ENCODE results near the gene ABHD3.

DNA sequence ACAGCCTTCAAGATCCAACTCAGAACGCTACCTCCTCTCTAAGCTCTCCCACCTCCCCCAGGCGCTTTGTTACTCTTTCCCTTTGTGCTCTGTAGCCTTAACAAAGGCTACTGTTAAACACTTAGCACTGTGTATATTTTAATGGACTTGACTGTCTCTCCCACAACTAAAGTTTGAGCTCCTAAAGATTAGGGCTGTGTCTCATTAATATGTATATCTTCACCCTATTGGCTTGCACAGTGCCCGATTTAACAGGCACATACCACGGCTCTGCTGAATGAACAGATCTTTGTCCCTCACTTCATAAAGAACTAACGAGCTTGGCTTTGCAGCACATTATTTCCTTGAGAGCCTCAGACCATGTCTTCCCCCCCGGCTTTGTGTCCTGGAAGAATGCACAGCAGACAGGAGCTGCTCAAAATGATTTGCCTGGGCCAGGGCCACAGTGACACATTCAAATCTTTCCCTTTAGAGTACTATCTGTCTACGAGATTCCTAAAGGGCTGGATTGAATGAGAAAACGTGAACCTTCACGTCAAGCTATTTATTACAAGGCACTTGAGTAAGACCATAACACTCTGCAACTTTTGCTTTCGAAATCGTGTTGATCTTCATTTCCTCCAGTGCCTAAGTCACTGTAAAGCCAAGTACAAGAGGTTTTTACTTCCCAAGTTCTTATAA lies 22.1 kb downstream of the ABHD3 start:
- TF ChIP-seq CTCF (IDR thresholded peaks at IDR 0.05; ENCODE audit: poor library complexity, severe bottlenecking) (no peak), POLR2AphosphoS5 (IDR thresholded peaks at IDR 0.05) (no peak), EZH2 (IDR thresholded peaks at IDR 0.05; ENCODE audit: borderline replicate concordance, insufficient read depth, low read length, poor library complexity, severe bottlenecking) (no peak), SMC3 (conservative IDR thresholded peaks at IDR 0.05; ENCODE audit: poor library complexity) (no peak), EP300 (conservative IDR thresholded peaks at IDR 0.05; ENCODE audit: poor library complexity, severe bottlenecking) (no peak), TAF1 (IDR thresholded peaks at IDR 0.05; ENCODE audit: low read depth) (no peak), MXI1 (conservative IDR thresholded peaks at IDR 0.05; ENCODE audit: poor library complexity, severe bottlenecking) (no peak)

Measured in neural cell (in vitro differentiated cells).